ENCODE data around the gene EBPL.
"Not testable (repeated sequence)": the region's sequence is repeated elsewhere in the genome, so short reads cannot be mapped to it uniquely, and the experiment has no call there.

The EBPL gene

GRCh38 chr13:49635599-49636433 lies 55.5 kb downstream of the EBPL start:
- no peak for DNase-seq (ENCODE audit: low spot score)

GRCh38 chr13:49633710-49634109 lies 57.6 kb downstream of the EBPL start:
- no peak for DNase-seq (ENCODE audit: low spot score)
- FAIRE-seq, result no peak

More at GRCh38 chr13:49635599-49636433, 55.5 kb downstream of the EBPL start:
- FAIRE-seq, result no peak

GRCh38 chr13:49632156-49632555 lies 59.1 kb downstream of the EBPL start:
- DNase-seq (ENCODE audit: low spot score) (no peak), FAIRE-seq (no peak)

- DNase-seq (ENCODE audit: low spot score), result no peak
- FAIRE-seq, result no peak
Observed at GRCh38 chr13:49630580-49630979, 60.7 kb downstream of the EBPL start.

GRCh38 chr13:49629947-49630346 lies 61.3 kb downstream of the EBPL start:
- FAIRE-seq (no peak), DNase-seq (ENCODE audit: low spot score) (no peak)

- DNase-seq (ENCODE audit: low spot score) (no peak), FAIRE-seq (no peak)
Observed at GRCh38 chr13:49629196-49629938, 61.9 kb downstream of the EBPL start.

GRCh38 chr13:49627831-49628652 lies 63.2 kb downstream of the EBPL start, which contains the start of gene ARL11:
Gene ARL11 (plus strand): TSS chr13:49628507. CDS start chr13:49630448, 1,941 bp downstream.
- FAIRE-seq (no peak), DNase-seq (ENCODE audit: low spot score) (no peak)

- DNase-seq (ENCODE audit: low spot score) (no peak), FAIRE-seq (no peak)
Observed at GRCh38 chr13:49625392-49626079, 65.8 kb downstream of the EBPL start.

- FAIRE-seq (no peak), DNase-seq (ENCODE audit: low spot score) (no peak)
Observed at GRCh38 chr13:49624229-49624628, 67.1 kb downstream of the EBPL start.

- DNase-seq (ENCODE audit: low spot score), result no peak
- no peak for FAIRE-seq
Observed at GRCh38 chr13:49622174-49622946, 68.9 kb downstream of the EBPL start.

GRCh38 chr13:49620170-49620621 lies 71.1 kb downstream of the EBPL start:
- peak; percentile 3 for DNase-seq (ENCODE audit: low spot score)
- FAIRE-seq, result no peak

- no peak for DNase-seq (ENCODE audit: low spot score)
- FAIRE-seq, result no peak
Observed at GRCh38 chr13:49616676-49617065, 74.6 kb downstream of the EBPL start.

- no peak for DNase-seq (ENCODE audit: low spot score)
- no peak for FAIRE-seq
Observed at GRCh38 chr13:49615836-49616675, 75.2 kb downstream of the EBPL start.

GRCh38 chr13:49612042-49612441 lies 79.2 kb downstream of the EBPL start:
- not testable (repeated sequence) for FAIRE-seq; DNase-seq (ENCODE audit: low spot score)
